NCI-H2196 treated with DMSO at 0.1 percent for 48 hours (cell line): ENCODE data around the gene SRP19.
"Not testable (repeated sequence)": the region's sequence is repeated elsewhere in the genome, so short reads cannot be mapped to it uniquely, and the experiment has no call there.

ENCODE experiments used
- DNase-seq: peaks from one replicate; lab custom pipeline; 2025; ENCODE audit not compliant: unreplicated experiment; lab: John Stamatoyannopoulos, UW

The SRP19 gene

DNA sequence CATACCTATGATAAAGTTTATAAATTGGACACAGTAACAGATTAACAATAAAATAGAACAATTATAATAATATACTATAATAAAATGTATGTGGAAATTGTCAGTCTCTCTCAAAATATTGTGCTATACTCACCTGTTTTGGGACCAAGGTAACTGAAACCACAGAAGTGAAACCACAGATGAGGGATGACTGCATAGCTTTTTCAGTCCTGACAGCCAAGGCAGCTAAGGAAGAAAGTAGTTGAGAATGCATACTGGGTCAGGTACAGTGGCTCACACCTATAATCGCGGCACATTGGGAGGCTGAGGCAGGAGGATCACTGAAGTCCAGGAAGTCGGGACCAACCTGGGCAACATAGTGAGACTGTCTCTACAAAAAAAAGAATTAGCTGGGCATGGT lies 8.9 kb downstream of the SRP19 start:
- DNase-seq = no peak

DNA sequence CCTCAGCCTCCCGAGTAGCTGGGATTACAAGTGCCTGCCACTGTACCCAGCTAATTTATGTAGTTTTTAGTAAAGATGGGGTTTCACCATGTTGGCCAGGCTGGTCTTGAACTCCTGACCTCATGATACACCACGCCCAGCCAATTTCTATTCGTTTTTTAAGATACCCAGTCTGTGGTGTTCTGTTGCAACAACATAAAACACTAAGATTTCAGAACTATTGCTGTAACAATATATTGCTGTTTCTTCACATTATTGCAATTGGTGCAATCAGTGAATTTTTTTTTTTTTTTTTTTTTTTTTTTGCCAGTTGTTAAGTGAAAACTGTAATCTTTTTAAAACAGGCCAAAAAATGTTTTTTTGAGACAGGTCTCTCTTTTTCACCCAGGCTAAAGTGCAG lies 9.9 kb downstream of the SRP19 start:
- no peak for DNase-seq

DNA sequence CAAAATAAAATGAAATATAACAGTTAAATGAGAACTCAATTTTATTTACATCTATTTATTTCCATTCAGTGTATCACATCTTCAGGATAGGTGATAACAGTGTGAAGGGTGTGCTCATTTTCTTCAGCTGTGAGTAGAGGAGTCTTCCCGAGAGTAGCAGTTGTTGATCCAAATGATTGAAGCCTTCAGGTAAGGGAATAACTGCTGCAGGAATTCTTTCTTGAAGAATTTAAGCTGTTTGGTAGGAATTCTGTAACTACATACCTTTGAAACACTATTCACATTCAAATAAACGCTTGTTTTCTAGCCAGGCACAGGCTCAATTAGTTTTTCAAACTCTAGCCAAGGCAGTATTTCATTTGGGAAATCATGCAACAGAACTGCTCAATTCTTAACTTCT lies 15.3 kb downstream of the SRP19 start:
- no peak for DNase-seq

DNA sequence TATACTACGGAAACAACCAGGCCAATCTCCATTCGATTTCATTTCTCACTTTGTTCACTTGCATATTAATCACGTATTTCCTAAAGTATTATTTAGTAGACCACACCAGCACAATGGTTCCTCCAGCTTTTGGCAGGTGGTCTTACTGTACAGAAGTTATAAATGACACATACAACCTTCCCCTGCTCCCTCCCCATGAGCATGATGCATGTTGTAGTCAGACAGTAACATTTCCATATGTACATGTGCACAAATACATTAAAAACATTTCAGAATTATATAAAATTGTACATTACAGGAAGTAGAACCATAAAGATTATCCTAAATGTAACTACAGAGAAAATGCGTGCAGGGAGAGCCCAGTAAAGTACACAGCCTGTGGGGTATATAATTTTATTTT lies 17.0 kb downstream of the SRP19 start:
- no peak for DNase-seq

DNA sequence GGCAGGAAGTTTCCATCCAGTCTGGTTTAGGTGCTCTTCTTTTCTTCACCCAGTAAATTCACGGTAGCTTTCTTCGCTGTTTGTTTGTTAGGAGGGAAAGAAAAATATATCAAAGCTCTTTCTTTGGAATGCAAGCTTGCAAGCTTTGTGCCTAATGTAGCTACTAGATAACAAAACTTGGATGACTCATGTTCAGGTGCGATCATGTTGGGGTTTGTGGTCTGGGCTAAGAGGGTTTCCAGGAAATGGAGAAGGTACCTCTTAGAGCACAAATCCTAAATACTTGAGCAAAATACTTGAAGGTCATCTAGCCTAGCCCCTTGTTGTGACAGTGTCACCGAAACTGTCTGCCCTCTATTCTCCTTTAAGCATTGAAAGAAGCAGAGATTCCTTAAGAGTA lies 17.7 kb downstream of the SRP19 start:
- DNase-seq = no peak

DNA sequence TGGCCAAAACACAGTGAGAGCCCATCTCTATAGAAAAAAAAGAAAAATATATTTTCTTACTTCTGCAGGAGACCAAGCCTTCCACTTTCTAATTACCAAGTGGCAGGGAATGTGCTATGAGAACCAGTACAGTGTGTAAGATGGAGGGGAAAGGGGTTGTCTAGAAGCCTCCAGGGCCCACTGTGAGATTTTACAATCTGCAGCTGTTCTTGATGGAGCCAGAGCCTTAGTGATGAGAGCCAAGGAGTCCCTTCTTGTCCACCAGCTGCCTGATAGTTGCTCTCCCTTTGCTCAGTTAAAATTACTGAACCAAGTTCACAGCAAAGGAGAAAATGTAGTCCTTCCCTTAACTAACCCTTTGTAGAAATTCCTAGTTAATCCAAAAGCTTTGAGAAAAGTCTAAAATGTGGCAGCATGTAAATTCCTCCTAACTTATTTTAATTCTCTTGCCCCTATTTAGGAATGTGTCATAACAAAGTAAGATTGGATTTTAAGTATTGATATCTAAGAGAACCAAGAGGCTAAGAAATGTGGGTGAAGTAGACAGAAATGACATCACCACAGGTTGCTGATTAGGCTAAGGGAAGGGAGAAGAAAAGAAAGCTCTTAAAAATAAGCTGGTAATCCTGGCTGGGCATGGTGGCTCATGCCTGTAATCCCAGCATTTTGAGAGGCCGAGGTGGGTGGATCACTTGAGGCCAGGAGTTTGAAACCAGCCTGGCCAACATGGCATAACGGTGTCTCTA lies 19.3 kb downstream of the SRP19 start:
- no peak for DNase-seq

DNA sequence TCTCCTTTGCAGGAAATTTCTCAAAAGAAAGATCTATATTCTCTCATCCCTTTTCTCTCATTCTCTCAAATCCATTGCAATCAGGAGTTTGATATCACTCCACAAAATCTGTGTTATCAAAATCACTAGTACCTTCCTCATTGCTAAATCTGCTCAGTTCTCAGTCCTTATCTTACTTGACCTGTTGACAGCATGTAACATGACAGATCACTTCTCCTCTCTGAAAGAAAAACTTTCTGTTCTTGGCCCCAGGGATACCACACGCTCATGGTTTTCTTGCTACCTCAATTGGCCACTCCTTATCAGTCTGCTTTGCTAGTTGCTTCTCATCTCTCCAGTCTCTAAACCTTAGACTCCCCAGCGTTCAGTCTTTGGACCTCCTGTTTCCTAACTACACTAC lies 22.1 kb downstream of the SRP19 start:
- DNase-seq = no peak

DNA sequence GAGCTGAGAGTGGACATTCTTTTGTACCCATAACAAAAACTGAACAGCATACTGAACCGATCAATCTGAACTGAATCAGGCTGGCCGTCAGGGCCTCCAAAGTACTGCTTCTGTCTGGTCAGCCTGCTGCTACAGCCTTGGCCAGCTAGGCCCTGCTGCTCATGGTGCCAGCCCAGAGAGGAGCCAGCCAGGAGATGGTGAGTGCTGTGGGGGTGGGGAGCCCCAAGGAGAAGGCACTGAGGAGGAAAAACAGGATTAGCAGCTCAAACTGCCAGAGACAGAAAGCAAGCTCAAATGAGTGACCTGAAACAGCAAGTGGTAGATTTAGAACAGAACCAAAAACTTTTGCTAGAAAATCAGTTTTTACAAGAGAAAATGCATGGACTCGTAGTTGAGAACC lies 23.9 kb downstream of the SRP19 start:
- DNase-seq = no peak

DNA sequence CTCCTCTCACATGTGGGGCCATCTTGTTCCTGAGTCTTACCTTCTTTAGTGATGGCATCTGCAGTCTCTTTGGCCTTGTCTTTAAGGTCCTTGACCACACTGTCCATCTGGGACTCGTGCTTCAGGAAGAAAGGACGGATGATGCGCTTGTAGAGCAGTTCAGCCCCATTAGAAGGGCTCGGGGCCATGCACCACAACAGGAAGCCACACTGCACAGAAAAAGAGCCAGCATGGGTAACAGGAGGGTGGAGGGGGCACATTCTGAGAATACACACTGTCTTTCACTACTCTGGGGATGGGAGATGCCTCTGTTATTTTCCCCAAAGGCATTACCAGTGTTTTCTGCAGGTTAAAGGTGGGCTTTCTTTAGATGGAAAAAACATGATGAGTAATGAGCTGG lies 25.9 kb downstream of the SRP19 start:
- no peak for DNase-seq

DNA sequence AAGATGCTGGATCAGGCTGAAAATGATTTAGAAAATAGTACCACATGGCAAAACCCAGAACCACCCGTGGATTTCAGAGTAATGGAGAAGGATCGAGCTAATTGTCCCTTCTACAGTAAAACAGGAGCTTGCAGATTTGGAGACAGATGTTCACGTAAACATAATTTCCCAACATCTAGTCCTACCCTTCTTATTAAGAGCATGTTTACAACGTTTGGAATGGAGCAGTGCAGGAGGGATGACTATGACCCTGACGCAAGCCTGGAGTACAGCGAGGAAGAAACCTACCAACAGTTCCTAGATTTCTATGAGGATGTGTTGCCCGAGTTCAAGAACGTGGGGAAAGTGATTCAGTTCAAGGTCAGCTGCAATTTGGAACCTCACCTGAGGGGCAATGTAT lies 31.0 kb downstream of the SRP19 start:
- not testable (repeated sequence) for DNase-seq

DNA sequence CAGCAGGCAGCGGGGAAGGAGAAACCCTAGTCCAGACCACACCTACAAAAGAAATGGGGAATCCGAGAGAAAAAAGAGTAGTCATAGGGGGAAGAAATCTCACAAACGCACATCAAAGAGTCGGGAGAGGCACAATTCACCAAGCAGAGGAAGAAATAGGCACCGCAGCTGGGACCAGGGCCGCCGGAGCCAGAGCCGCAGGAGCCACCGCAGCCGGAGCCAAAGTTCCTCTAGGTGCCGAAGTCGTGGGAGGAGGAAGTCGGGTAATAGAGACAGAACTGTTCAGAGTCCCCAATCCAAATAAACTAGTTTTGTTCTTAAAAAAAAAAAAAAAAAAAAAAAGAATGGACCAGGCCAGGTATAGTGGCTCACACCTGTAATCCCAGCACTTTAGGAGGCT lies 31.7 kb downstream of the SRP19 start:
- DNase-seq = no peak

DNA sequence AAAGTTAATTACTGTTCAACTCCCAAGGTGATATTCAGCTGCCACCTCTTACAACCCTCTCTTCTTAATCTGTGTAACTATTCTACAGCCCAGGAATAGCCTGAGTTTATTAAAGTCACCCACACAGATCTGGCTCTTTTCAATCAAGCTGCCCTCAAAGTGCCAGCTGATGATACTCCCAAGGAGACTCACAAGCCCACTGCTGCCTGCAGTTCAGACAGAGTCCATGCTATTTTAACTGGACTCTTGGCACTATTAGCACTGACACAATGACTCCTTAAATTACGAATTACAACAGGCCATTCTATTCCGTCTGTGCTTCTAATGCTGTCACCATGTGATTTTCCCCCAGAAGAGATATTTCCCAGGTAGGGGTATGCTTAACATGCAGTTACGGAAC lies 34.6 kb downstream of the SRP19 start:
- no peak for DNase-seq

DNA sequence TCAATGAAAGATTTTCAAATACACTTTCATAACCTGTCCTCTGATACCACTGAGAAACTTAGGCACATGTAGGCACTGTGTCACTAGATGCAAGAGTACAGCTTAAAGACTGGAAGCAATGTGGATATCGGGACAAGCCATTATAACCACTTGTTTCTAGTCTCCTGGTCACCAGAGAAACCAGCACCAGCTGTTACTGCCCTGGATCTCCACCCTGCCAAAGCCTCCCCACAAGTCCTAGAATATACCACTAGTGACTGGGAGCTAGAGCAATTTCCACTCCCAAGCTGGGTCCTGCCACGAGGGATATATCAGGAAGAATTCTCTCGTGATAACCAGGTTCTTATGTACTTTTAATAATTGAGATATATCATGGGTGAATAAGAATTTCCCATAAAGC lies 41.5 kb downstream of the SRP19 start:
- no peak for DNase-seq

DNA sequence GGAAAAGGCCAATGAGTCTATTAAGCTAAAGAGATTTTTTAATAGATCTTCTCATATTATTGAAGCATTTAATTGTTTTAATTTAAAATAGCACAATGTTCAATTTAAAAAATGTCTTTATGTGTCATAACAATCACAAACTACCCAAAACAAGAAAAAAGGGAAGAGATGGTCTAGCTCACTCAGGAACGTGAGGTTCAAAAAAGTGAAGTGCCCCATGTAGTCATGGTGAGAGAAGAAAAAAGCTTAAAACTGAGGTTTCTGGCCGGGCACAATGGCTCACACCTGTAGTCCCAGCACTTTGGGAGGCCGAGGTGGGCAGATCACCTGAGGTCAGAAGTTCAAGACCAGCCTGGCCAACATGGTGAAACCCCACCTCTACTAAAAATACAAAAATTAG lies 43.9 kb downstream of the SRP19 start:
- not testable (repeated sequence) for DNase-seq

DNA sequence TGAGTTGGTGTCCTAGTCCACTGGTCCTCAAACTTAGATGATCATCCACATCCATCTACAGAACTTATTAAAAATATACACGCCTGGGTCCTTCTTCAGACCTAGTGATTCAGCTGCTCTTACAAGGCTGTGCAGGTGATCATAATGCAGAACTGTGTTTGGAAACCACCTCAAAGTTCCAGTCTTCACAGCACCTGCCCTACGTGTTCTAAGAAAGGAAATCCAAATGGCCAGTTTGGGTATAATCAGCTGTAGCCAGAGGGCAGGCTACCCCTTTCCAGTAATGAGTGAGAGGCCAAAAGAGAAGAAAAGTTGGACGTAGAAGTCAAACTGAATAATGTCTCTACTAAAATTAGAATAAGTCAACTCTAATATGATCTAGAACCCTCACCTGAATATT lies 45.5 kb downstream of the SRP19 start:
- no peak for DNase-seq

DNA sequence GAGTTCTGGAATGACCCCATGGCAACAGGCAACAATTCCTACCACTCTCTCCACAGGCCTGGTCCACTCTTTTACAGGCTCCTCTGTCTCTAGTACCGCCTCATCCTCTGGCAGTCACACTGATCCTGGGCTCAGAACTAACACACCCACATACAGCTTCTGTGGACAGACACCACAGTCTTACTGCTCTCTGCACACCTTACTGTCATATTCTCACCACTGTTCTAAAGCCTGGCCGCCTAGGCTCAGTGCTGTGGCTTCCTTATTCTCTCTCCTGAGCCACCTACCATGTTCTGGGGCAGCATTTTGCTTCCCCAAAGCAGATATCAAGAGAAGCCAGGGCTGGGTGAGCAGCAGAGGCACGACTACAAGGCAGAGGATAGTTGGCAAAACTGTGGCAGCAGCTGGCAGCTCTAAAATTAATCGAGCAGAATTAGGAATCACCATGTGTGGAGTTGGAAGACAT lies 46.1 kb downstream of the SRP19 start:
- DNase-seq = no peak

DNA sequence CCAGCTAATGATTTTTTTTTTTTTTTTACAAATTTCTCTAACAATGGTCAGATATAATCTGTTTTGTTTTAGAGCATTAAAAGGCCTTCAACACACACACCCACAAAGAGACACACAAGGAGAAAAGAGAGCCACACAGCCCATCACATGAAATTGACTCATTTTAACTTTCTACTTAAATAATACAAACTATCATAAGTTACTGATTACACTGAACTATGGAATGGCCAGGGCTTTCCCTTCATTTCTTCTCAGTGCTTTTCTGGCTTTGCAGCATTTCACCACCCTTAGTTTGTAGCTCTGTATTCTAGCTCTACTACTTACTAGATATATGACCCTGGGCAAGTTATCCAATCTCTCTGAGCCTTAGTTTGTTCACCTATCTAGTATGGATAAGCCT lies 47.8 kb downstream of the SRP19 start:
- no peak for DNase-seq

DNA sequence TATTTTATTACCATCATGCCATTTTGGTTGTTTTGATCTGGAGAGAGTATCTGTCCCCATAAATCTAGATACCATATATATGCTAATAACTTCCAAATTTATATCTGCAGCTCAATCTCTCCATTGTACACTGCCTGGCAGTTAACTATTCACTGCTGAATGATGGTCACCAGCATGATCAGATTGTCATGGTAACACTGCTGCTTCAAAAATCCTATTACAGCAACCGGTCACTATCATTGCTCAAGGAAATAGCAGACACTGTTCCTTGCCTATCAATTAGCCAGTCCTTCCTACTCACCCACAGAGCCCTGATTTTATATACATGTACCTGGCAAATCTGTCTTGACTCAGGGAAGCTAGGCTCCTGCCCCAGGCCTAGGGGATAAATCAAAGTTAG lies 49.4 kb downstream of the SRP19 start:
- DNase-seq = no peak

DNA sequence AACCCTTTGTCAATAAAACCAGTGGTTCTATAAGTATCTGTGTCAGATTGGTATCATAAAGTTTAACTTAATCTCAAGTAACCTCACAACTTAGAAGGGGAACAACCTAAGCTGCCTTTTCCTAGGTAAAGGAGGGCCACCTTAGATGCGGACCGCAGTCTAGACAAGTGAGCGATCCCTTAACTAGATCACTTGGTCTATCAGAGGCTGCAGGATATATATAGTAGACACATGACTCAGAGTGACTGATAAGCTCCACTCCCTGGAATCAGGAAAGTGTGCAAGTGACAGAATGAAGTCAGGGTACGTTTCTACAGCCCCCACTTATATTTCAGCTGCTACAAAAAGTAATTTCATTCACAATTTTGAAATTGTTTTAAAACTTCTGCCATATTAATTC lies 53.5 kb downstream of the SRP19 start:
- DNase-seq = no peak

DNA sequence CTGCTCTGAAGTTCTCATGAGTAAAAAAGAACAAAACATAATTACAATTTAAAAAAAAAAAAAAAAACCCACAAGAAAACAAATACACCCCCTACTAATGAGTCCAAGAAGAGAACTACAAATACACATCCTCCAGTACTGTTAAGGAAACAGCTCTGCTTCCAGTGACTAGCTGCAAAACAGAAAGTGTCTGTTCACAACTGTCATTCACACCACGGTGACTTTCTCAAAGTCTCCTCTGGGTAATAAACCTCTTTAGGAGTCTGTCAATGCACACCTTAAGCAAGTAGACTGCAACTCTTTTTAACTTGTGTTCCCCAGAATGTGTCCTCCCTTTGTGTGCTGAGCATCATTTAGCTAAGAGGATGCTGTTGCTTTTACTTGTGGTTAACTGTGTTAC lies 54.7 kb downstream of the SRP19 start:
- no peak for DNase-seq

DNA sequence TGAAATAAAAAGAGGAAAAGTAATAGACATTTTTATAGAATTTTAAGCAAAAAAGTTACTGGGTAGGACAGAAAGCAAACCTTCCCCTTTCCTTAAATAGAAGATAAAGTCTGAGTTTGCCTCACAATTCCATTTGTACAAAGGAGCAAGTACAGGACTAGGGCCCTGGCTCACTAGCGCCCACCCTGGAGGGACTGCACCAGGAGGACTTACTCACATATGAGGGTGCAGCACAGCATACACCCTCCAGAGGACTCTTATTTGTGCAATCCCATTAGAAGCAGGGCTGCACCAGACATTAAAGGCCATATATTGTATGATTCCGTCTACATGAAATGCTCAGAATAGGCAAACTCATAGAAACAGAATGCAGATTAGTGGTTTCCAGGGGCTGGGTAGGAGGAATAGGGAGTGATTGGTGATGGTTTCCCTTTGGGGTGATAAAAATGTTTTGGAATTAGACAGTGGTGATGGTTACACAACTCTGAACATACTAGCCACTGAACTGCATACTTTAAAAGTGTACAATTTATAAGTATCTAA lies 56.4 kb downstream of the SRP19 start:
- DNase-seq = no peak

DNA sequence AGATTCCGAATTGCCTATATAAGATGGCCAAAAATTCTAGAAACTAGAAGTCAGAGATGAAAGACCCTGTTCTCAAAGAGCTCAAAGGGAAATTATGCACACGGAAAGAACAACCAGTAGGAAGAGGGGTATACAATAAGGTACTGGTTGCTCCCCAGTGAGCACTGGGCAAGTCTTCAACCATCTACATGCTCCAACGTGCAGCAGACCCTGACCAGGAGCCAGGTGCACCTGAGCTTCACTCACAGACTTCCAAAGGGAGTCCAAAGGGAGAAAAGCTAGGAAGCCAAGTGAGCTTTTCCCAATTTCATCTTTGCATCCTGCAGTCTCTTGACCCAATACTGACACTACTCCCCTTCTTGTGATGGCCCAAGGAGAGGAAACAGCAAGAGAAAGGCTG lies 57.0 kb downstream of the SRP19 start:
- no peak for DNase-seq

DNA sequence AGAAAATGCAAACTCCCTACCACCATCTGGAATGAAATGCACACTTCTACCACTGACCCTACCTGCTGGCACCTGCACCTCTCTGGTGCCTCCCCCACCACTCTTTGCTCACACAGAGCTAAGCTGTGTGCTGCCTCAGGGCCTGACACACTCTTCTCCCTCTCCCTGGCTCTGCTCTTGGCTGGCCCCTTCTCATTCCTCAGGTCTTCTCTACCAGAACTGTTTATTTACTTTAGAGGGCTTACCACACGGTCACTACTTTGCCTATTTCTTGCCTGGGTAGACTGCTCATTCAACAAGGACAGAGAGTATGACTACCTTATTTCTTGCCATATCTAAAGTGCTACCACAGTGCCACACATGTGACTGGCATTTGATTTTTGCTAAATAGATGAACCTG lies 57.6 kb downstream of the SRP19 start:
- DNase-seq = no peak
